HFFc6 (cell line): ENCODE data around the gene EPAS1. TPM values are rescaled to one million over a fixed set of nuclear protein-coding genes. Genes with fewer than 3 reads are reported as not detected.

ENCODE experiments used
- DNase-seq: peaks from one replicate; pipeline ENCODE4 v3.0.0-alpha.2; 2018
- H3K27ac Mint-ChIP-seq: 2 replicates; pipeline ENCODE4 v1.8.0; 2020; ENCODE audit warnings: mild to moderate bottlenecking, mixed read lengths
- H3K27me3 Mint-ChIP-seq: 2 replicates; pipeline ENCODE4 v1.8.0; 2021; ENCODE audit warnings: mild to moderate bottlenecking, moderate library complexity, mixed read lengths; ENCODE audit not compliant: insufficient read depth
- H3K36me3 Mint-ChIP-seq: 2 replicates; pipeline ENCODE4 v1.8.0; 2021; ENCODE audit warnings: low read depth, mixed read lengths
- H3K4me1 Mint-ChIP-seq: 2 replicates; pipeline ENCODE4 v1.8.0; 2020; ENCODE audit warnings: low read depth, mixed read lengths
- H3K4me3 Mint-ChIP-seq: 2 replicates; pipeline ENCODE4 v1.8.0; 2020; ENCODE audit warnings: mild to moderate bottlenecking, moderate library complexity, mixed read lengths
- H3K9me3 Mint-ChIP-seq: 2 replicates; pipeline ENCODE4 v1.8.0; 2020; ENCODE audit warnings: mild to moderate bottlenecking, mixed read lengths
- total RNA-seq, 6 experiments: library from RNA; stranded (reverse); fragmentation: NEBNext Ultra II Directional; extraction: Animal tissue kit (Norgen Biotek cat#: 25700); gene quantifications; 2 replicates in 1 of 6; 3 replicates in 5 of 6; pipeline ENCODE4 v1.2.3, GENCODE V29; 2021
- TF ChIP-seq, protein P1 (sequence below): fragments of 200-600 bp; sonication (generic); IDR thresholded peaks from 2 replicates; pipeline ENCODE4 v1.5.0; 2021; ENCODE audit warnings: antibody characterized with exemption, mild to moderate bottlenecking

Gene EPAS1
- total RNA-seq, 6 experiments from 2014 or later = 93.5 to 115 (median 101) TPM

DNA sequence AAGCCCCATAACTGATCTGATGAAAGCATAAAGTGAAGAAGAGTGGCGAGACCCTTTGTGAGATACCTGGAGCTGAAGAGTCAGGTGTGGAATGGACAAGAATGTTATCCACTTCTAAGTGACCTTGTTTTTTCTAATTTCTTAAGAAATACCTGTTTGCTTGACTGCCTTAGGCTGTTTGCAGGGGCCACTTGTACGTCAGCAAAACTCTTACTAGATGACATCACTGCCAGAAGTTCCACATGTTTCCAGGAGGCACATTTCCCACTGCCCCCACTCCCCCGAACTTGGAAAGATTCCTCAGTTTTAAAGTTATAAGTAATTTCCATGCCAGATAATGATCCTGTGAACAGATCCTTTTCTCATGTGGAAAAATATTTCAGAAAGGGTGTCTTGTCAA lies 8.0 kb downstream of the EPAS1 start:
- peaks cover 4% of the 10 kb centered on the region; the same call in 1 of the 2 replicates for H3K9me3 Mint-ChIP-seq
- TF ChIP-seq, protein P1, sequence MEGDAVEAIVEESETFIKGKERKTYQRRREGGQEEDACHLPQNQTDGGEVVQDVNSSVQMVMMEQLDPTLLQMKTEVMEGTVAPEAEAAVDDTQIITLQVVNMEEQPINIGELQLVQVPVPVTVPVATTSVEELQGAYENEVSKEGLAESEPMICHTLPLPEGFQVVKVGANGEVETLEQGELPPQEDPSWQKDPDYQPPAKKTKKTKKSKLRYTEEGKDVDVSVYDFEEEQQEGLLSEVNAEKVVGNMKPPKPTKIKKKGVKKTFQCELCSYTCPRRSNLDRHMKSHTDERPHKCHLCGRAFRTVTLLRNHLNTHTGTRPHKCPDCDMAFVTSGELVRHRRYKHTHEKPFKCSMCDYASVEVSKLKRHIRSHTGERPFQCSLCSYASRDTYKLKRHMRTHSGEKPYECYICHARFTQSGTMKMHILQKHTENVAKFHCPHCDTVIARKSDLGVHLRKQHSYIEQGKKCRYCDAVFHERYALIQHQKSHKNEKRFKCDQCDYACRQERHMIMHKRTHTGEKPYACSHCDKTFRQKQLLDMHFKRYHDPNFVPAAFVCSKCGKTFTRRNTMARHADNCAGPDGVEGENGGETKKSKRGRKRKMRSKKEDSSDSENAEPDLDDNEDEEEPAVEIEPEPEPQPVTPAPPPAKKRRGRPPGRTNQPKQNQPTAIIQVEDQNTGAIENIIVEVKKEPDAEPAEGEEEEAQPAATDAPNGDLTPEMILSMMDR = no peak
- H3K27ac Mint-ChIP-seq = peak overlapping the region; percentile 55
- peaks cover 11% of the 10 kb centered on the region for H3K36me3 Mint-ChIP-seq
- no peak overlapping the region for H3K4me3 Mint-ChIP-seq
- H3K27me3 Mint-ChIP-seq = peaks cover 3% of the 10 kb centered on the region
- no peak for DNase-seq
- peaks cover 76% of the 10 kb centered on the region for H3K4me1 Mint-ChIP-seq

DNA sequence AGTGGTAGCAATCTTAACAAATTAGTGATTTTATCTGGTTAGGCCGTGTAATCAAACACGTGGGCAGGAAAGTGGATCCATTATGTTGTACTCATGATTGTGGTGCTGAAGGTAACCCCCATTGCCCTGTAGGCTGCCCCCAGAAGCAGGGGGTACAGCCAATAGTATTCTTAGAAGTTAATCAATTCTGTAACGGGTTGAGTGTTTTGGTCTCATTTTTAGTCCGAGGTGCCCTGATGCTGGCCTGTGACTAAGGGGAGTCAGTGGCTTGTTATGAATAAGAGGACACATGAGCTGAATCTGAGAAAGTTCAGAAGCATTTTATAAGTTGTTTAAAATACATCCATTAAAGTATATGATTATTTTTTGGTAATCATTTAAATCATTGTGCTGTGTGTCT lies 8.6 kb downstream of the EPAS1 start:
- Mint-ChIP-seq H3K9me3 (peaks cover 4% of the 10 kb centered on the region; the same call in 1 of the 2 replicates), H3K27ac (peak overlapping the region; percentile 29), H3K36me3 (peaks cover 11% of the 10 kb centered on the region)

DNA sequence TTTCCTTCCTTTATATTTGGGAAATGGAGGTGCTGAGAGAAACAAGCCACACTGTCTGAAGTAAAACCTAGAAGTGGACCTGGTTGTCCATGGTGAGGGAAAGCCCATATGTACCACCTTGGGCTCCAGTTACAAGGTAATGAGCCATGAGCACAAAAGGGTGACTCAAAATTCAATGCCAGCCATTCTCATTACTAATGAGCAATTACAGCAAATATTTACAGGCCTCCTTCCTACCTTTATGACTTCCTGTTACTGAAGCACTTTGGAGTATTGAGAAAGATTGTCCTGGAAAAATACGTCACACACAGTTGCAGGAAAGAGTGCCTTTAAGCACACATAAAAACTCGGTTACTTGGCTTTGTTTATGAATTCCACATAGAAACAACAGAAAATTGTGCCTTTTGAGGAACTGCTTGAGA lies 9.1 kb downstream of the EPAS1 start:
- TF ChIP-seq, protein P1 = no peak
- Mint-ChIP-seq H3K36me3 (peaks cover 15% of the 10 kb centered on the region), H3K27ac (peak overlapping the region; percentile 71), H3K9me3 (peaks cover 4% of the 10 kb centered on the region; the same call in 1 of the 2 replicates), H3K27me3 (peaks cover 3% of the 10 kb centered on the region), H3K4me3 (peak overlapping the region; percentile 14; the same call in 1 of the 2 replicates), H3K4me1 (peaks cover 82% of the 10 kb centered on the region)
- DNase-seq = peak; percentile 72

More for the DNA sequence above, 8.6 kb downstream of the EPAS1 start:
- Mint-ChIP-seq H3K27me3 (peaks cover 3% of the 10 kb centered on the region), H3K4me1 (peaks cover 76% of the 10 kb centered on the region), H3K4me3 (no peak overlapping the region)
- TF ChIP-seq, protein P1 = no peak
- no peak for DNase-seq

DNA sequence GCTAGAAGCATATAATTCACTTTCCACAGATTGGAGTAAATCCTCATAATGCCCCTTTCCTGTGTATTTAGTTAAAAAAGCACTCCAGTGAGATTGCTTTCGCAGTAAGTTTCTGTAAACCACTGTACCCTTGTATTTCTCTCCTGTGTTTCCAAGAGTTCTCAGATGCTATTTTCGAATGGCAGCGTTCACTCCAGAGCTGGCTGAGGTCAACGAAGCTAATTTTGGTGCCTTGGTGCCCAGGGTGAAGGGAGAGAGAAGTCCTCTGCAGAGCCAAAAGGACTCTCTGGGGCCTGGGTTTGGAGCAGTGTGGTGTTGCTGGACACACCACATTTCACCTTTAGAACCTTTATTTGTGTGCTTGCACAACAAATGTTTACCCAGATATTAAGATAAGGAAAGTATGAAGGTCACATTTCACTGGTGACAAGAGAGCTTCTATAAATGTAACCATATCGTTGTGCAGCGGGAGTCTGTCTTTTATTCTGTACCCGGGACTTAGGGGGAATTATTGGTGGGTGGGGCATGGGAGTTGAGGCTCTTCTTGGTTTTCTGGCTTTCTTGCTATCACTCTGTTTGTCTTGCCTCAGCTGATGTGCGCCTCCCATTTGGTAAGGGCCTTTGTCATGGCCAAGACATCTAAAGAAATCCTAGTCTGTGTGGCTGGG lies 9.9 kb downstream of the EPAS1 start:
- H3K4me1 Mint-ChIP-seq = peaks cover 90% of the 10 kb centered on the region

DNA sequence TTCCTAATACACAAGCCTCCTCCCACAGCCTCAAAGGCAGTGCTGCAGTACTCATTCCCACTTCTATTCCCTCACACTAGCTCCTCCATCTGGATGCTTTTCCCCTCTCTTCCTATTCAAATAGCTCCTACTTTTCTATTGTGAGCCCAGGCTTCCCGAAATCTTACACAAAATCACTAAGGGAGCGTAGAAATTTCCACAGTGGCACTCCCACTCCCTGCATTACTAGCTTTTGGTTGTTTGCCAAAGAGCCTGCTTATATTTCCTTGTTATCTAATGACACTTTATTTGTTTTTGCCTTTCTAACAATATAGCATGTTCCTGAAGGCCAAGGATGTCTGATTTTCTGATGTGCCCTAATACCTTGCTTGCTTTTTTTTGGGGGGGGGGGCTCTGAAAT lies 10.9 kb downstream of the EPAS1 start:
- TF ChIP-seq, protein P1 = no peak
- H3K27me3 Mint-ChIP-seq = peaks cover 3% of the 10 kb centered on the region
- no peak for DNase-seq
- H3K4me3 Mint-ChIP-seq = no peak overlapping the region
- peaks cover 97% of the 10 kb centered on the region for H3K4me1 Mint-ChIP-seq
- H3K27ac Mint-ChIP-seq = peak overlapping the region; percentile 30
- H3K9me3 Mint-ChIP-seq = peaks cover 4% of the 10 kb centered on the region; the same call in 1 of the 2 replicates
- H3K36me3 Mint-ChIP-seq = peaks cover 15% of the 10 kb centered on the region

More for the DNA sequence above, 9.9 kb downstream of the EPAS1 start:
- peak overlapping the region; percentile 14; the same call in 1 of the 2 replicates for H3K4me3 Mint-ChIP-seq
- peaks cover 15% of the 10 kb centered on the region for H3K36me3 Mint-ChIP-seq
- H3K9me3 Mint-ChIP-seq = peaks cover 4% of the 10 kb centered on the region; the same call in 1 of the 2 replicates
- H3K27ac Mint-ChIP-seq = peak overlapping the region; percentile 71; the same call in 1 of the 2 replicates
- DNase-seq = no peak
- H3K27me3 Mint-ChIP-seq = peaks cover 3% of the 10 kb centered on the region
- TF ChIP-seq, protein P1 = no peak
